Endothelial cell (in vitro differentiated cells): ENCODE results near the gene C16orf92. TPM values are rescaled to one million over a fixed set of nuclear protein-coding genes. Genes with fewer than 3 reads are reported as not detected.
A peak's percentile ranks its signal among the peaks of the same experiment; 100 is the strongest.

Source experiments
- DNase-seq: peaks from one replicate; pipeline ENCODE4 v3.0.0; 2021; ENCODE audit warnings: low spot score
- H3K27ac Mint-ChIP-seq: one replicate; pipeline ENCODE4 v1.8.0; 2021; ENCODE audit warnings: mixed read lengths, inconsistent platforms; ENCODE audit not compliant: unreplicated experiment
- H3K27me3 Mint-ChIP-seq: one replicate; pipeline ENCODE4 v1.8.0; 2021; ENCODE audit warnings: mild to moderate bottlenecking, moderate library complexity, mixed read lengths, inconsistent platforms; ENCODE audit not compliant: unreplicated experiment
- H3K36me3 Mint-ChIP-seq: one replicate; pipeline ENCODE4 v1.8.0; 2021; ENCODE audit warnings: mild to moderate bottlenecking, low read depth, mixed read lengths, inconsistent platforms; ENCODE audit not compliant: unreplicated experiment
- H3K4me1 Mint-ChIP-seq: one replicate; pipeline ENCODE4 v1.8.0; 2021; ENCODE audit warnings: mild to moderate bottlenecking, mixed read lengths, inconsistent platforms; ENCODE audit not compliant: unreplicated experiment
- H3K4me3 Mint-ChIP-seq: one replicate; pipeline ENCODE4 v1.8.0; 2021; ENCODE audit warnings: mild to moderate bottlenecking, mixed read lengths, inconsistent platforms; ENCODE audit not compliant: unreplicated experiment
- H3K9me3 Mint-ChIP-seq: one replicate; pipeline ENCODE4 v1.8.0; 2021; ENCODE audit warnings: mixed read lengths, inconsistent platforms; ENCODE audit not compliant: unreplicated experiment
- CTCF ChIP-seq: fragments of 200-600 bp; sonication (generic); IDR thresholded peaks from one replicate; pipeline ENCODE4 v1.5.0; 2021; ENCODE audit warnings: antibody characterized with exemption; ENCODE audit not compliant: unreplicated experiment
- total RNA-seq: library from RNA; stranded (reverse); fragmentation: NEBNext Ultra II Directional; extraction: Animal tissue kit (Norgen Biotek cat#: 25700); gene quantifications from one replicate; pipeline ENCODE4 v1.2.1, GENCODE V29; 2021; ENCODE audit not compliant: unreplicated experiment

The C16orf92 gene
- total RNA-seq, 1 donor from 2014 or later, result not detected

- H3K4me1 Mint-ChIP-seq, result peaks cover 11% of the 10 kb centered on the region
- DNase-seq, result no peak
- H3K9me3 Mint-ChIP-seq, result no peaks in the 10 kb centered on the region
- peaks cover 16% of the 10 kb centered on the region for H3K36me3 Mint-ChIP-seq
- no peak overlapping the region for H3K4me3 Mint-ChIP-seq
- no peak for TF ChIP-seq CTCF
- H3K27ac Mint-ChIP-seq, result peak overlapping the region; percentile 77
- peaks cover 25% of the 10 kb centered on the region for H3K27me3 Mint-ChIP-seq
These were observed 18.6 kb upstream of the C16orf92 start for GRCh38 chr16:30004424-30004776.

GRCh38 chr16:30004811-30005242 is 18.2 kb upstream of the C16orf92 start:
- no peak for TF ChIP-seq CTCF
- H3K36me3 Mint-ChIP-seq, result peaks cover 12% of the 10 kb centered on the region
- H3K4me1 Mint-ChIP-seq, result peaks cover 7% of the 10 kb centered on the region
- peaks cover 24% of the 10 kb centered on the region for H3K27me3 Mint-ChIP-seq
- no peak for DNase-seq
- H3K4me3 Mint-ChIP-seq, result no peak overlapping the region
- H3K27ac Mint-ChIP-seq, result no peak overlapping the region
- no peaks in the 10 kb centered on the region for H3K9me3 Mint-ChIP-seq

- TF ChIP-seq CTCF, result peak; percentile 72
- peaks cover 6% of the 10 kb centered on the region for H3K4me1 Mint-ChIP-seq
- DNase-seq, result peak; percentile 64
- H3K27me3 Mint-ChIP-seq, result peaks cover 22% of the 10 kb centered on the region
- no peak overlapping the region for H3K4me3 Mint-ChIP-seq
- peaks cover 11% of the 10 kb centered on the region for H3K36me3 Mint-ChIP-seq
- no peak overlapping the region for H3K27ac Mint-ChIP-seq
- H3K9me3 Mint-ChIP-seq, result no peaks in the 10 kb centered on the region
These were observed 17.5 kb upstream of the C16orf92 start for GRCh38 chr16:30005341-30006094.

GRCh38 chr16:30006095-30006473 is 16.9 kb upstream of the C16orf92 start:
- H3K27ac Mint-ChIP-seq, result no peak overlapping the region
- no peaks in the 10 kb centered on the region for H3K9me3 Mint-ChIP-seq
- no peak for TF ChIP-seq CTCF
- peaks cover 5% of the 10 kb centered on the region for H3K4me1 Mint-ChIP-seq
- no peak for DNase-seq
- H3K27me3 Mint-ChIP-seq, result peaks cover 21% of the 10 kb centered on the region
- H3K36me3 Mint-ChIP-seq, result peaks cover 11% of the 10 kb centered on the region
- no peak overlapping the region for H3K4me3 Mint-ChIP-seq

- Mint-ChIP-seq H3K4me3 (no peak overlapping the region), H3K9me3 (no peaks in the 10 kb centered on the region), H3K27ac (no peak overlapping the region), H3K27me3 (peaks cover 22% of the 10 kb centered on the region), H3K4me1 (peaks cover 6% of the 10 kb centered on the region), H3K36me3 (peaks cover 11% of the 10 kb centered on the region)
- DNase-seq, result no peak
- no peak for TF ChIP-seq CTCF
These were observed 16.2 kb upstream of the C16orf92 start for GRCh38 chr16:30006659-30007377.
